HG02678 (cell line): ENCODE measurements around the gene GUCY2D.
"Not testable (repeated sequence)": the region's sequence is repeated elsewhere in the genome, so short reads cannot be mapped to it uniquely, and the experiment has no call there.

Source experiments
- ATAC-seq: cut with Tn5 transposase; IDR thresholded peaks from one replicate; pipeline ENCODE4 v1.9.1; 2021; ENCODE audit warnings: mild to moderate bottlenecking, moderate library complexity; ENCODE audit not compliant: unreplicated experiment

Gene GUCY2D

DNA sequence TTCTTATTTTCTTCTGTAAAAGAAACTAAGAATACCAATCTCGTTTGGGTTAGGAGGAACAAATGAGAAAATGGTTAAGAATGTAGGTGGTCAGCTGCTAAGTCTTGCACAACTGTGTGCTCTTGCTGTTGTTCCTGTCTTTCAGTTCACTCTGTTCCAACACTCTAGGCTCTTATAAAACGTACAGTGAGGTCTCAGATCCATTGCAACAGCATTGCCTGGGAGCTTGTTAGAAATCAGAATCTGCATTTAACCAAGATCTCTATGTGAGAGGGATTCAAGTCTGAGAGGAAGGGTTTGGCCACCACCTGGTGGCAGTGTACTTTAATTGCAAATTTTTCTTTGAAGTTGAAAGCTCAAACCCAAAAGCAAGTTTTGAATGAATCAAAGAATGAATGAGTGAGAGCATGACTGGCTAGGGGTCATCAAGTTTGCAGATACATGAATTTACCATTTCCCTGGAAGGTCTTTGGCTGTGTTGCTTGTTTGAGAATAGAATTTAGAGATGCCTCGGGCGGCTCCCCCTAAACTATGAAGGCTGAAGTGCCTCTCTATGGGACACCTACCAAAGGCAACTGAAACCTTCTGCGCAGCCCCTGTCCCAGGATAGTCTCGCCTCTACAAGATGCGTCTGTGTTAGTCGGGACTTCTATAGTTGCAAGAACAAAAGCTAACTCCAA is 39.0 kb downstream of the GUCY2D start:
- ATAC-seq, result no peak

DNA sequence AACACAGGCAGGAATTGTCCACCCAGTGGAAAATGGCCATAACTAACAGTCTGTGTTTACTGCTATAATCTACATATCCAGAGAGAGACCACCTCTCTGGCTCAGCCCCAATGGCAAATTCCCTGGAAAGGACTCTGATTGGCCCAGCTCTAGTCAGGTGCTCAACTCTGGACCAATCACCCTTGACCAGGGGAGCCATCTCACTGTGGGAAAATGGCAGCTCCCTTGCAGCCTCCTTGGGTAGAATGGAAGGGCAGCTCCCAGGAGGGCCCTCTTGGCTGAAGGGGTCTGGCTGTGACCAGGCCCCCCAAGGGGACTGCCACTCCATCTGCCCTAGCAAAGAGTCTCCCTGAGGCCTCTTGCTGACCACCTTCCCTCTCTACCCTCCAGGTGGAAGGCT is 39.6 kb downstream of the GUCY2D start:
- ATAC-seq, result no peak

DNA sequence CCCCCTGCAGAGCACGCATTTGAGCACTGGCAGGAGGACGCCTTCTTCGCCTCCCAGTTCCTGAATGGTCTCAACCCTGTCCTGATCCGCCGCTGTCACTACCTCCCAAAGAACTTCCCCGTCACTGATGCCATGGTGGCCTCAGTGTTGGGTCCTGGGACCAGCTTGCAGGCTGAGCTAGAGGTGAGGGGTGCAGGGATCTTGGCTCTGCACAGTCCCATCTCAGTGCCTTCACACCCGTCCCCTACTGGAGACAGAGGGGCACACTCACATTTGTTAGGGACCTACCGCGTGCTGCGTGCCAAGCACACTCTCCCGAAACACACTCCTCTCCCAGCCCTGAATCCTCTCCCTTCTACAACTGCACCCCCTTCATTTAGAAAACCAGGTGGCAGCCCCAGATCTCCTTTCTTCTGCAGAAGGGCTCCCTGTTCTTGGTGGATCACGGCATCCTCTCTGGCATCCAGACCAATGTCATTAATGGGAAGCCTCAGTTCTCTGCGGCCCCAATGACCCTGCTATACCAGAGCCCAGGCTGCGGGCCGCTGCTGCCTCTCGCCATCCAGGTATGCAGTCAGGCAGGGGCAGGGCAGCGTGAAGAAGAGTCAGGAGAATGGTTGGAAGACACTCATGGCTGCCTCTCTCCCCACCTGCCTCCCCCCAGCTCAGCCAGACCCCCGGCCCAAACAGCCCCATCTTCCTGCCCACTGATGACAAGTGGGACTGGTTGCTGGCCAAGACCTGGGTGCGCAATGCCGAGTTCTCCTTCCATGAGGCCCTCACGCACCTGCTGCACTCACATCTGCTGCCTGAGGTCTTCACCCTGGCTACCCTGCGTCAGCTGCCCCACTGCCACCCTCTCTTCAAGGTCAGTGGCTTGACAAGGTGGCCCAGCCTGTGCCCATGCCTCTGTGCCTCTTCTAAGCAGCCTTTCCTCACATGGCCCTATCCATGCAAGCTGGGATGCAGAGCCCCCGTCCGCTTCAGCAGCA is 42.7 kb downstream of the GUCY2D start:
- ATAC-seq, result no peak

DNA sequence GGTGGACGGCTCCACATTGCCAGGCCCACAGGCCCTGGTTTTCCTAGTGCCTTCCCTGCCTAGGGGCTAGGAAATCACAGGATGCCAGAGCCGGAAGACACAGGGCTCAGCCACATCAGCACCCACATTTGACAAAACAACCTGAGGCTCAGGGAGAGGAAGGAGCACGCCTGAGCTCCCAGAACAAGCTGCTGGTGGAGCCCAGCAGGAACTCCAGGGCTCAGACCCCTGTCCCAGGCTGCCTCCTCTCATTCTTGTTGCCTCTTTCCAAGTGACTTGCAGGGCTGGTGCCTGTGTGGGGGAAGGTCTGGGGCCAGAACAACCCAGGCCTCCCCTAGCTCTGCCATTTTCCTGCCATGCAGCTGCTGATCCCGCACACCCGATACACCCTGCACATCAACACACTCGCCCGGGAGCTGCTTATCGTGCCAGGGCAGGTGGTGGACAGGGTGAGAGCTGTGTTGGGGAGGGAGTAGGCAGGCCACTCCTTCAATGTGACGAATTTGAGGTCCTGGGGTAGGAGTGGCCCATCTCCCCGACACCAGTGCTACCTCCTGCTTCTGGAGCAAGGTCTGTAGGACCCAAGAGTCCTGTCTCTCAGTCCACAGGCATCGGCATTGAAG is 44.0 kb downstream of the GUCY2D start:
- no peak for ATAC-seq

DNA sequence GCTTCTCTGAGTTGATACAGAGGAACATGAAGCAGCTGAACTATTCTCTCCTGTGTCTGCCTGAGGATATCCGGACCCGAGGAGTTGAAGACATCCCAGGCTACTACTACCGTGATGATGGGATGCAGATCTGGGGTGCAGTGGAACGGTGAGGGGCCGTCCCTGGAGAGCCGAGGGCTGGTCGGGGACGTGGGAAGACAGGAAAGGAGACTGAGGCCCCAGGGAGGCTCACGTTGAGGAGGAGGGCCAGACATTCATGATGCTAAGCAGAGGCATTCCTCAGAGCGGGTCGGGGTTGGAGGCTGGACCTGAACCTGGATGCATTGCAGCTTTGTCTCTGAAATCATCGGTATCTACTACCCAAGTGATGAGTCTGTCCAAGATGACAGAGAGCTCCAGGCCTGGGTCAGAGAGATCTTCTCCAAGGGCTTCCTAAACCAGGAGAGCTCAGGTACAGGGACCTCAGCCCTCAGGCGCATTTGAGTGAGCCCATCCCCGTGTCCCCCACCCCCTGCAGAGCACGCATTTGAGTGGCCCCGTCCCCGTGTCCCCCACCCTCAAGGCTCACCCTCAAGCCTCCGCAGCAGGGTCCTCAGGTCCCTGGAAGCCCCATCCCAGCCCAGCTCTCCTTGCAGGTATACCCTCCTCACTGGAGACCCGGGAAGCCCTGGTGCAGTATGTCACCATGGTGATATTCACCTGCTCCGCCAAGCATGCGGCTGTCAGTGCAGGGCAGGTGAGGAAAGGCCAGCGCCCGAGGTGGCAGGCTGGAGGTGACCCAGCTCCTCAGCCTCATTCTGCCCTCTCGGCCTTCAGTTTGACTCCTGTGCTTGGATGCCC is 44.7 kb downstream of the GUCY2D start:
- no peak for ATAC-seq

DNA sequence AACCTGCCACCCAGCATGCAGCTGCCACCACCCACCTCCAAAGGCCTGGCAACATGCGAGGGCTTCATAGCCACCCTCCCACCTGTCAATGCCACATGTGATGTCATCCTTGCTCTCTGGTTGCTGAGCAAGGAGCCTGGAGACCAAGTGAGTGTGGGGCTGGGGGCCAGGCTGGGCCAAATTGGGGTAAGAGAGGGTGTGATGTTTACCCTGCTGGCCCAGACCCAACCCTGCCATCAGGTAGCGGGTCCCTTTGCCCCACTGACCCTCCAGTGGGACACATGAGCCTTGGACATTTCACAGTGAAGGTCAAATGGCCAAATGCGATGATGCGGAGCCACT is 45.3 kb downstream of the GUCY2D start:
- ATAC-seq, result no peak

DNA sequence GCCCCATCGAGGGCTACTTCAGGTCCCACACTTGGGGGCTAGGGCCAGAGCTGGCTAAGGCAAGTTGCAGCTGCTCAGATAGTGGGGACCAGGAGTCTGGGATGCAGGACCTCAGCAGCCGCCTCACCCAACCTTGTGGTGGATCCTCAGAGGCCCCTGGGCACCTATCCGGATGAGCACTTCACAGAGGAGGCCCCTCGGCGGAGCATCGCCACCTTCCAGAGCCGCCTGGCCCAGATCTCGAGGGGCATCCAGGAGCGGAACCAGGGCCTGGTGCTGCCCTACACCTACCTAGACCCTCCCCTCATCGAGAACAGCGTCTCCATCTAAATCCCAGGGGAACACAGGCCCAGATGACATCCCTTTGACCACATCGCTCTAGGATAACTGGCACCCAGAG is 45.8 kb downstream of the GUCY2D start:
- no peak for ATAC-seq

DNA sequence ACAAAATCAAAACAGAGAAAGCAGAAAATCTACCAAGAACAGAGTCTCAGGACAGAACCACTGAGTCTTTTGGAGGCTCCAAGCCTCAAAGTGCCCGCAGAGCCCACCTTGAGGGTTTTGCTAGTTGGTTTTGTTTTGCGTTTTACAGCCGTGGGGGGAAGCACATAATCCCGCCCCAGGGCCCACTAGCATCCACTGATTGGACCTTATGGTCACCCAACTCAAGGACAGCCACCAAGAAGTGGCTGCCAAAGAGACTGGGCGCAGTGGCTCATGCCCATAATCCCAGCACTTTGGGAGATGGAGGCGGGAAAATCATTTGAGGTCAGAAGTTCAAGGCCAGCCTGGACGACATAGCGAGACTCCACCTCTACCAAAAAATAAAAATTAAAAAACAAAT is 46.3 kb downstream of the GUCY2D start:
- ATAC-seq, result no peak

DNA sequence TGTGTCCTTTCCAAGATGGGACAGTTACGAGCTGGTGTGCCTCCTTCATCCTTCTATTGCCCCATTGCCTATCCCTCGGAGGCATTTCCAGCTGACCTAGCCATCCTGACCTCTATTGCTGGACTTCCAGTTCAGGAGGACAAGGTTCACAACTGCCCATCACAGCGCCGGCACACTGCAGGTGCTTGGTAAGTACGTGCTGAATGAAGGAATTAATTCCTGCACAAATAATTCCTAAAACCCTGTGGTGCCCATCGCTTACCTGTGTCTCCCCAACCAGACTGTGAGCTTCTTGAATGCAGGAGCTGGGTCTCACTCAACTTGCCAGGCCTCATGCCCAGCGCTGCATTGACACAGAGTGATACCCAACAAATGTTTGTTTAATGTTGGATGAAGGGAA is 49.4 kb downstream of the GUCY2D start:
- ATAC-seq, result no peak

DNA sequence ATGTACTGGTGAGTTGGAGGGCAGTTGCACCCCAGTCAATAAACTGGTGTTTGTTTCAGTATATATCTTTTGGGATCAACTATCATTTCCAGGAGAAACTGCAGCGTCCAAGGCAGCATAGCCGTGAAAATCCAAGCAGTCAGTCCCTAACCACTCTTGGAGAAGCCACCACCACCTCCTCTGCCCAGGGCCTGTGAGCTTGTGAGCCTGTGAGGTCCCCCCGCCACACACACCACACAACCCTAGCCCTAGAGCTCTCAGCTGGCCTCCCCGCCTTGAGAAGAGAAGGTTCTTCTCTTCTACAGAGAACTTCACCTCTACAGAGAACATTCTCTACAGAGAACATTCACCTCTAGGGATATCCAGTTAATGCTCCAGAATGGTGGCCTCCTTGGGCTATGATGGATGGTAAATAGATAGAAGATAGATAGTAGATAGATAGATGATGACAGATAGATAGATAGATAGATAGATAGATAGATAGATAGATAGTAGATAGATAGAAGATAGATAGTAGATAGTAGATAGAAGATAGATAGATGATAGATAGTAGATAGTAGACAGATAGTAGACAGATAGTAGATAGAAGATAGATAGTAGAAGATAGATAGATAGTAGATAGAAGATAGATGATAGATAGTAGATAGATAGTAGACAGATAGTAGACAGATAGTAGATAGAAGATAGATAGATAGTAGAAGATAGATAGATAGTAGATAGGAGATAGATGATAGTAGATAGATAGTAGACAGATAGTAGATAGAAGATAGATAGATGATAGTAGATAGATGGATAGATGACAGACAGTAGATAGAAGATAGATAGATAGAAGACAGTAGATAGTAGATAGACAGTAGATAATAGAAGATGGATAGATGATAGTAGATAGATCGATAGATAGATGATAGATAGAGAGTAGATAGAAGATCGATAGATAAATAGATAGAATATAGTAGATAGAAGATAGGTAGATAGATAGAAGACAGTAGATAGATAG is 50.1 kb downstream of the GUCY2D start:
- no peak for ATAC-seq

DNA sequence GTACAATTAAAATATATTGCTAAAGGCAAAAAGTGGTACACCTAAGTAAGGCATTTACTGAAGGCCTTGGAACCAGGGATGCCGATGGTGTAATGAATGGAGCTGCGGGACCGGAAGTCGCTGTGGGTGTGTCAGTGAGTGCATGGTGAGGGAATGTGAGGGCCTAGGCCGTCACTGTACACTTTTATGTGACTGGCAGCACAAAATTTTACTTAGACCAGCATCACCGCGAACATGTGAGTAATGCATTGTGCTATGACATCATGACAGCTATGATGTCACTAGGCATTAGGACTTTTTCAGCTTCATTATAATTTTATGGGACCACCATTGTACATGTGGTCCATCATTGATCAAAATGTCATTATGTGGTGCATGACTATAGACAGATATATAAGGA is 51.2 kb downstream of the GUCY2D start:
- ATAC-seq, result no peak

DNA sequence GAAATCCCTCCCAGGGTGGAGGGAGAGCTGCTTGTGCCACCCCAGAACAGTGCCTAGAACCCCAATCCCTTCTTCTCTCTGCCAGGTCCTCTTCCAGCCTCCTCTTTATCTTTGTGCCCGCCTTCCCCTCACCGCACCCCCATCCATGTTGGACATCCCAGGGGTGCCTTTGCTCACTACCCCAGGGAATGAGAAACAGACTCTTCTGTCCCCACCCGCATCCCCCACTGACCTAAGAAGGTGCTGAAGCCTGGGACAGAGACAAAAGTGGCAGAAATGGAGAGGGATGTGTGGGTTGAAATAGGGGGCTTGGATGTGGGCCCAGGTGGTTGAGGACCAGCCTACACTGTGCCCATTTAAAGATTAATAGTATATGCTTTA is 53.4 kb downstream of the GUCY2D start:
- no peak for ATAC-seq

DNA sequence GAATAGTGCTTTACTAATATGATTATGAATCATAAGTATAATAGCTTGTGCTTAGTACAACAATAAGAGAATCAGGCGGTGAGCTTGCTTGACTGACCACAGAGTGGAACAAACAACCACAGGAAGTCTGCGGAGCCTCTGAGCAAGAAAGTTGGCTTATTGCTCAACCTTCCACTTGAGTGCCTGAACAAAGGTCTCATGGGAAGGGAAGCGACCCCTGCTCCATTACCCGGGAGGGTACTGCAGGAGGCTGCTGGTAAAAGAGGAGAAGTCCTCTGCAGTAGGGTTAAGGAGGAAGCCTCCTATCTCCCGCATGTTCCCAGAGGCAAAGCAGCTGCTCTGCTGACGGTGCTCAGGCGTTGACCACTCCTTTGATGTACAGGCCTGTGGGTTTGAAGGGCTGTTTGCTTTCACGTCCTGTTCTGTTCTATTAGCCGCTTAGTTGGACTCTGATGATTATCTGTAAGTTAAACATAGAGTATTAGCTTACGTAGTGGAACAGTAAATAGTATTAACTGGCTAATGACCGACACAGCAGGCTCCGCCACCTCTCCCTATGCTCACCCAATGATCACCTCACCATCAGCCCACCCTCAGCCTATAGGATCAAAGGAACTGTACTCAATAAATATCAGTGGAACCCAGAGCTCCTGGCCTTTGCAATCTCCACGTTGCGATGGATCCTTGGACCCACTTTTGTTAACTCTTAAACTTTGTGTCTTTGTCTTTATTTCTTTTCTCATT is 54.0 kb downstream of the GUCY2D start:
- ATAC-seq, result peak; percentile 47

DNA sequence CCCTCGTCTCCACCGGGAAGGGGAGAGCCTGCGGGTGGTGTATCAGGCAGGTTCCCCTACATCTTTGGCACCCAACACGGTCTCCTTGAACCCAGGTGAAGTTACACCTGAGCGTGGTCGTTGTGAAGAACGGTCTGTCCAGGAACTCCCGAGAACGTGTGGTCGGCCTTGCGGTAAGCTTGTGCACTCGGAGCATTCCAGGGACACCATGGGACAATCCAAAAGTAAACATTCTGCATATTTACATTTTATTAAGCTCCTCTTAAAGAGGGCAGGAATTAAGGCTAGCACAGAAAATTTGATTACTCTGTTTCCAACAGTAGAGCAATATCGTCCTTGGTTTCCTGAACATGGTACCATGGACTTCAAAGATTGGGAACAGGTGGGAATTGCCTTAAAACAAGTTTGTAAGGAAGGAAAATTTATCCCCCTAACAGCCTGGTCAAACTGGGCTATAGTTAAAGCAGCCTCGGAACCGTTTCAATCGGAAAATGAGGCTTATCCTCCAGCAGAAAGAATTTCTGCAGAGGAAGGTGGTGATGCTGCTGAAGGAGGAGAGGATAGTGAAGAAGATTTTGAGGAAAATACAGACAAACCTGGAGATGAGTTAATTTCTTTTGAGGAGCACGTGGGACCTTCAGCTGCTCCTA is 54.7 kb downstream of the GUCY2D start:
- ATAC-seq, result no peak

DNA sequence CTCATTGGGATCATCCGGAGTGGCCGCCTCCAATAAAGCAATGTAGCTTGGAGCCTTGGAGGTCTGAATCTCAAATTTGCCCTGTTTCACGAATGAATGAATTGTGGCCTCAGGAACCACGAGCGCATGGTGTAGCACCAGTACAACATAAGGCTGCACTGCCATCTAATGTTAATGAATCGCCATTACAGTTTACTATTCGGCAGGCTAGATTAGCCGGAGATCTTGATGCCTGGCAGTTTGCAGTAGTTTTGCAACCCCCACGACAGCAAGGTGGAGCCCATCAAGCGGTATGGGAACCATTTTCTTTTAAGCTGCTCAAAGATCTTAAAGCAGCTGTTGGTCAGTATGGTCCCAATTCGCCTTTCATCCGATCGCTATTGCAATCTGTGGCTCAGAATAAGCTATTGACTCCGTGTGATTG is 55.3 kb downstream of the GUCY2D start:
- ATAC-seq, result no peak

DNA sequence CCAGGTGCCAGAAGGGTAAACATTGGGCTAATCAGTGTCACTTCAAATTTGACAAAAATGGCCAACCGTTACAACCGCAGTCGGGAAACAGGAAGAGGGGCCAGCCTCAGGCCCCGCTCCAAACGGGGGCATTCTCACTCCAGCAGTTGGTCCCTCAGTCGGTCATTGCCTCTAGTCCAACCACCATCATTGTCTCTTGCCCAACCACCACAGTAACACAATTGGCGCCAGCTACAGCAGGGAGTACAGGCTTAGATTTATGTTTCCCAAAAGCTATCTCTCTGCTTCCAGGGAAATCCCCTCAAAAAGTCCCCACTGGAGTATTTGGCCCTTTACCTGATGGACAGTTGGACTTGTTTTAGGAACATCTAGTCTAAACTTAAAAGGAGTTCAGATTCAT is 56.7 kb downstream of the GUCY2D start:
- no peak for ATAC-seq

DNA sequence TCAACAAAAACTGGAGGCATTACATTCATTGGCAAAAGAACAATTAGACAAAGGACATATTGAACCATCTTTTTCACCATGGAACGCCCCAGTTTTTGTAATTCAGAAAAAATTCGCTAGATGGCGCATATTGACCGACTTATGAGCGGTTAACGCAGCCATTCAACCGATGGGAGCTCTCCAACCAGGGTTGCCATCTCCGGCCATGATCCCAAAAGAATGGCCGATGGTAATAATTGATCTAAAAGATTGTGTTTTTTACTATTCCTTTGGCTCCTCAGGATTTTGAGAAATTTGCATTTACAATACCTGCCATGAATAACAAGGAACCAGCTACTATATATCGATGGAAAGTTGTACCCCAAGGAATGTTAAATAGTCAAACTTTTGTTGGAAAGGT is 57.9 kb downstream of the GUCY2D start:
- ATAC-seq, result no peak

DNA sequence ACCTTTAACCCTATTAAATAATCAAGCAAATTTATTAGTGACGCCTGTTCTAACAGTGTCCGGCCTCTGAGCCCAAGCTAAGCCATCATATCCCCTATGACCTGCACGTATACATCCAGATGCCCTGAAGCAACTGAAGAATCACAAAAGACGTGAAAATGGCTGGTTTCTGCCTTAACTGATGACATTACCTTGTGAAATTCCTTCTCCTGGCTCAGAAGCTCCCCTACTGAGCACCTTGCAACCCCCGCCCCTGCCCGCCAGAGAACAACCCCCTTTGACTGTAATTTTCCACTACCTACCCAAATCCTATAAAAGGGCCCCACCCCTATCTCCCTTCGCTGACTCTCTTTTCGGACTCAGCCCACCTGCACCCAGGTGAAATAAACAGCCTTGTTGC is 59.4 kb downstream of the GUCY2D start:
- ATAC-seq, result not testable (repeated sequence)

DNA sequence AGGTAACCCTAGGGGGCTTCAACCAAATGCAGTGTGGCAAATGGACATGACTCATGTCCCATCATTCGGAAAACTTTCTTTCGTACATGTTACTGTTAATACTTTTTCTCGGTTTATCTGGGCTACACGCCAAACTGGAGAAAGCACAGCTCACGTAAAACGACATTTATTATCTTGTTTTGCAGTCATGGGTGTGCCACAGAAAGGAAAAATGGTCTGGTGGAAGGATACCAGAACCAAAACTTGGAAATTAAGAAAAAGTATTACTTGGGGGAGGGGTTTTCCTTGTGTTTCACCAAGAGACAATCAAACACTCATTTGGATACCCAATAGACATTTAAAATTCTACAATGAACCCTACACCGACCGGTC is 60.0 kb downstream of the GUCY2D start:
- ATAC-seq, result no peak
